Activated CD8-positive, alpha-beta memory T cell treated with anti-CD3 and anti-CD28 coated beads, Interleukin-2, amount 50 U/mL, for 48 hours (primary cell): Measurements from ENCODE around the gene SH3PXD2A.
"Not testable (repeated sequence)": the region's sequence is repeated elsewhere in the genome, so short reads cannot be mapped to it uniquely, and the experiment has no call there.

Experiments used
- DNase-seq: peaks from one replicate; pipeline ENCODE4 v3.0.0-alpha.2; 2020

The SH3PXD2A gene

GRCh38 chr10:103653581-103654037 lies 201.8 kb downstream of the SH3PXD2A start:
- DNase-seq = no peak

- no peak for DNase-seq
These were observed 202.6 kb downstream of the SH3PXD2A start for GRCh38 chr10:103652599-103653281.

DNA sequence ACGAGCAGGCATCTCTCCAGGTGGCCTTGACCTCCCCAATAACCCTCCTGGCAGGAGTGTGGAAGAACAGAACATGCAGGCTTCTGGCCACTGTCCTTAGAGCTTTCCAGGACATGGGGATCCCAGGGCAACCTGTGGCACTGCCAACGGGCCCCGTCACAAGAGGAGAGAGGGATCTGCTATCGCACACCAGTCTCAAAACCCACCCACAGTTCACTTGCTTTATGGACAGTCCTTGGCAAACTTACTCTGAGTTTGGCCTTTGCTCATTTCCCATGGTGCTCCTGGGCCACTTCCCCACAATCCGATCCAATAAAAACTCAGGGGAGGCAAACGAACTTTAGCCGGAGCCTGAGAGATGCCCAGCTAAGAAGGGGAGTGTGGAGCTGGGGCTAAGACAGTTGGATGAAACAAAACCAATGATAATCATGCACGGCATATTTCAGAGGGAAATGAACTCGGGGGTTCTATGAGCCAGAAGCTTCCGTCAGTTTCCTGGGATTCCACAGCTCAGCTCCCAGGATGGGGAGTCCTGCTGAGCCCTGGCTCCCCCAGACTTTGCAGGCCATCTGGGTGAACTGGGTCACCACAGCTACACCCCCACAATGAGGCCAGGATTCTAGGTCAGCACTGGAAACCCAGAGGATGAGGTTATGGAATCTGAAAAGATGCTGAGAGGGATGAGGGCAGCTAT lies 203.4 kb downstream of the SH3PXD2A start:
- no peak for DNase-seq

DNA sequence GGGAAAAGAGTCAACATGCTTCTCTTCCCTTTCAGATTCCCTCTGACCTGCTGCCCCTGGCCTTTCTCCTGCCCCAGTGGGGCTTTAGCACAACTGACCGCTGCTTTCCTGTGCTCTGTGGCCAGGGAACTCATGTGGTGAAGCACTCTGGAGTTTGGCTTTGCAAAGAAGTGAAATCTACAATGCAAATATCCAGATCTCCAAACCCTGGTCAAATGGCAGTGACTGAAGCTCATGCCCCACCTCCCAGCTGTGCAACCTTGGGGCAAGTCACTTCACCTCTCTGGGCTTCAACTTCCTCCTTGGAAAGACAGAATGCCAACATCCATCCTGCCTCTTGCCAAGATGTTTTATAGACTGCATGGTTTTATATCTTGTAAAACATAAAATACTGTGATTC lies 204.0 kb downstream of the SH3PXD2A start:
- DNase-seq = no peak

DNA sequence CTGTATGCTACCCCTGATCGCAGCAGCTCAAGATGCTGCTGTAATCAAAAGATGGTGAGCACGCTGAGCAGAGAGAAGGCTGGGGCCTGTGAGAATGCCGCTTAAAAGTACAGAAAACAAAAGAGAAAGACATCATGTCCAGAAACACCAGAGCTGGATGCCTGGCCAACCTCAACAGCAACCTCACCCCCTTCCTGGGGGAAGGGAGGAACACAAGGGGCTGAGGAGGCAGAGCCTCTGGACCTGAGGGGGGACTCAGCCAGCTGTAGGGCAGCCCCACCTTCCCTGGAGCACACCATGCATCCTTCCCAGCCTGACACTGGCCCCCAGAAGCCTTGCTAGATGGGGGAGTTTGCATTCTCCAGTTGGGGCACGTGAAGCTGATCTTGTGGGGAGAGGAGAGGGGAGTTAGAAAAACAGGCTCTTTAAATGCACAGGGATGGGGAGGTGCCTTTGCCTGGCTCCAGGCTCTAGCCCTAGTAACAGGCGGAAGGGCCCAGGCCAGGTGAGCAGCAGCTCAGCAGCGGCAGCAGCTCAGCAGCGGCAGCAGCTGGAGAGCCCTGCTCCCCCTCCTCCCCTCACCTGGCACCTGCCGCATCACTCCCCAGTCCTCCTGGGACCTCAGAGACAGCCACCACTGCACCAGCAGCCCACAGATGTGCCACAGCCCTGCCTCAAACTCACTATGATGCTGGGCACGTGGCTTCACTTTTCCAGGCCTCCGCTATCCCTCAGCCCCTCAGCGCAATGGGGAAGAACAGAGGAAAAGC lies 205.5 kb downstream of the SH3PXD2A start:
- DNase-seq = no peak

DNA sequence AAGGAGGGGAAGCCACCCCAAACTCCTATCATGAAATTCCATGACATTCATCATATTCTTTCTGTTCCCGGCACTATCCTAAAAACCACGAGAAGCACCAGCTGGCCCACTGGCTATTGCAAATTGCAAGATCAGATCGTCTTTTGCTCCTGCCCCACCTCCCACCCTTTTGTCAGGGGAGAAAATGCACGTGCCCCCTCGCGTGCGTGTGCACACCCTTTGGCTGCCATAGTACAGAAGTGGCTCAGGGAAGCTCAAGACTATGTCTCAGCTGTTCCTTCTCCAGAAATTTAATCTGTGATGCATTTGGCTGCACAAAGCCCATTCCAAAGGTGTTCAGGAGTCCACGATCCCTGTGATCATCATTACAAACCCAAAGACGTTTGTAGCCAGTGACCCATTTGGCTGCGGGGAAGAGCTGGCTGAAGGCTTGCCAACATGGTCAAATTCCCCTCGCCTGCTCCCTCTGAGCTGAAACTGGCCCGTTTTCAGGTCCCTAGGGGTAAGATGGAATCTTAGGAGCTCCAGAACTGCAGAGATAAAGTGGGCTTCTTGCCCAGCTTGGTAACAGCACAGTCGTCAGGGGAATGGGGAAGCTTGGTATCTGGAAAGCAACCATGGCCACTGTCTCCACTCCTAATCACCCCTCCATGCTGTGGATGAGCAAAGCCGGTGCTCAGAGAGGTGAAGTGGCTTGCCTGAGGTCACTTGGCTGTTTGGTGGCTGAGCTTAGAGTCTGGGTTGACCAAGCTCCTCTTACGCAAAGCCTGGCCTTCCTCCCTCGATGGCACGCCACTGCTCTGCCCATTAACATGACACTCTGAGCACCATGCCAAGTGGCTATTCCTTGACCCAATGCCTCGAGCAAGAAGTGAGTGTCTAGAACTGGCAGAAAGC lies 206.5 kb downstream of the SH3PXD2A start:
- DNase-seq = no peak

DNA sequence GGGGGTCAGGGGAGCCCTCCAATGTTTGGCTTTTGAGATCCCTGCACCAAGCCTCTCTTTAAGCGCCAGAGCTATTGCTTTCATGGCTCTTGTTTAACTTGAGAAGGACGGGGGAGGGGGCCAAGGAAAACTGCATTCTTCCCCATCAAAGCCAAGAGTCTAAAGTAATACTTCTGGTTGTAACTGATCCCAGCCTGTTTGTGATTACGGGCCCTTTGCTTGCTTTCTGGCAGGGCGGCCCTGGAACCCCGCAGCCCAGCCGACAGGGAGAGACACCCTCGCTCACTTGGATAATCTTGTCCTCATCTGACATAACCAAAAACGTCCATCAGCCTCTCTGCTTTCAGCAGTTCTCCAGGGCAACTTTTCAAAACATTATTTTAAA lies 207.1 kb downstream of the SH3PXD2A start:
- DNase-seq = no peak

DNA sequence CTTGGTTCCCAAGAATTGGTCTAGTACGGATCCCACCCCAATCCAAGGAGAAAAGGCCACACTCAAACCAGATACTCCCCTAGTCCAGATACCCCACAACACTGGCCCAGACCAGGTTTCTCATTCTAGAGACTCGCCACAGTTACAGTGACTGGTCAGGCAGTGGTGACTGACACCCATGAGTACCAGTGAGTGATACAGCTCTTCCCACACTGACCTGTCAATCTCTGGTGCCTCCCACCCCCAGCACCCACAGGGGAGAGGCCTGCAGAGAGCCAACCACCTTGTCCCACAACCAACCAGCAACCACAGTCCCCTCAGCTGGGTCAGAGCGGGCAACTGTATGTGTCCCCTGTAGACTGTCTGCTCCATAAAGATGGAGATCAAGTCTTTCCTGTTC lies 209.1 kb downstream of the SH3PXD2A start:
- no peak for DNase-seq

DNA sequence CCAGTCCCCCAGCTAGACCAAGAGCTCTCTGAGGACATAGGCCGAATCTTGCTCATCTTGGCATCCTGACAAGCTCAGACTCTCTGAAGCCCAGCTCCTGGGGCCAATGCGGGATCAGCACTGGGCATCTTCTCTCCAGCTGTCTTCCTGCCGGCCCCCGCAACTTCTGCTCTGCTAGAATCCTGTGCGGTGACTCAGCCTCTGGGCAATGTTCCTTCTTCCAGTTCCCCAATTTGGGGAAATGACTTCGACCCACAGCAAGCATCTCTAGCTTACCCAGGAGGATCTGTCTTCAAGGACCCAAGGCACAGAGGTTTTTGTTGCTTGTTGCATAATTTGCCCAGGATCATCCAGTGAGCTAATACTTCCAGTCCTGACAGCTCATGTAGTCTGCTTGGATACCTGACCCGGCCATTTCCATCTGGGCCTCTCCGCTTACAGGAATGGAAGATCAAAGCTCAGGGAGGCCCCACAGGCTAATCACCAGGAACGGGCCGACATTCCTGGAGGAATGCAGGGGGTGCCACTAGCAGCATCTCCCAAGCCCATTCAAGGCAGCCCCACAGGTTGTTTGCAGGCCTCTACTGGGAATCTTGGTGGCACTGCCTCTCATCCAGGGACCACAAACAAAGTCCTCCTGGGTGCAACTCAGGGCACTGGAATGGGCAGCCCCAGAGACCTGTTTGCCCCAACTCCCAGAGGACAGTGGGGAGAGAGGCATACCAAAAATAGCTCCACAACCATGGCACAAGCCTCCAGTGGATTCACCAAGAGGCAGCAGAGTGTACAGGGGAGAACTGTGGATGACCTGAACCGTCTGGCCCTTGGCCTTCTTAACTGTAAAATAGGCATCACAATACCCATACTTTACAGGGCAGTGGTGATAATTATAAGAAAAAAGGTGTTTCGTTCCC lies 210.0 kb downstream of the SH3PXD2A start:
- no peak for DNase-seq

DNA sequence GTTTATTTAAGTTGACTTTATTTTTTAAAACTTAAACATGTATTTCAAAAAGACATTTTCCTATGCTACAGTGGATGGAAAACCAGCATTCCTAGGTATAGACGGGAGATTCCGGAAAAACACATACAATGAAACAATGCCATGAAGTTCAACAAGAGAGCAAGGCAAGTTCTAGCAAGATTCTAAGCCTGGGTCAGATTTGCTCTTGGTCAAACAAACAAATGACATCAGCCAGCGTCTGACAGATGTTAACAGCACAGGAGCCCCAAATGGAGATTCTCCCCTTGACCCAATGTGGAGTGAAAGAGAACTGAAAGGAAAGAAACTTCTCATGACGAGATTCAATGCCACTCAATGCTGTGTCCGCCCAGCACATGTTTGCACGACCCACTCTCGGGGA lies 212.0 kb downstream of the SH3PXD2A start:
- no peak for DNase-seq

DNA sequence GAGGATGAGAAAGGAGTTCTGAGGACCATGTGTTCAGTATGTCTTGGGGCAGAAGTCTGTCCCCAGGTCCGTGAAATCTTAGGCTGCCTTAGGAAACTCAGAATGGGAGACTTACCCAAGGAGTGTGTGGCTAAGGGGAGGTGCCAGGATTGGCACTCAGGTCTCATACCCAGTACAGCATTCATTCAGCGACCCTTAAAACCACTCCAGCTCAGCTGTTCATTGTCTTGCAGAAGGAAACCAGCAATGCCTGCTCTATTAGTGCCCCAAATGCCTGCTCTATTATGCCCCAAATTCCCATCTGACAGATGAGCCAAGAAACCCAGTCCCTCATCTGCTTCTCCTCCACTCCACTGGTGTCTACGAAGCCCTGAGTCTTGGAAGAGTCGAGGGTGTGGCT lies 214.1 kb downstream of the SH3PXD2A start:
- no peak for DNase-seq

DNA sequence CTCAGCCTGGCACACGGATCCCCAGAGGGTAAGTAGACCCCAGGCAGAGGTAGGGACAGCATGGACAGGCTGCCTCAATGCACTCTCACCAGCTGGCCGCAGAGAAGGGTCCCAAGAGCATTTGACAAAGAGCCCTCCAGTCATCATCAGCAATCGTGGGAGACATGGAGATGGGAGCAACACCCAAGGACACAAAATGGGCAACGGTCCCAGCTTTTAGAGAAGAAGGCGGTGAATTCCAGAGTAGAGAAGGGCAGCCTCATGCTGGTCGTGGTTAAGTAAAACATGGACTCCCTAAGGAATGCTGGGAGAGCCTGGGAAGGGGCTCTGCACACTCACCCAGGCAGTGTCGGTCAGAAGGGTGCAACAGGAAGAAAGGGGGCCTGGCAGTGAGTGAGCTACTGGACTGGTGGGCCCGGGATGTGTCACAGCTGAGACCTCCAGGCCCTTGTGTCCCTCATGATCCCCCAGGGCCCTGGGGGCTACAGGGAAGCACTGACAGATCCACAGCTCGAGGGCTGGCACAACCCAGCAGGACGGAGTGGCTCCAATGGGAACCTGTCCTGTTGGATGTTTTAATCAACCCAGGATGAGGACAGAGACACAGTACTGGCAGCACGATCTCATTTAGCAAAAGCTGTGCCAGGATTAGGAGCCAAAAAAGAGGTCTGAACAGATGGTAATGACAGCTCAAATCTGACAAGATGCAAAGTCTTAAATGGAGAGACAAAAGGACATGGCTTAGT lies 214.8 kb downstream of the SH3PXD2A start:
- no peak for DNase-seq

GRCh38 chr10:103638948-103639347 lies 216.4 kb downstream of the SH3PXD2A start:
- no peak for DNase-seq

DNA sequence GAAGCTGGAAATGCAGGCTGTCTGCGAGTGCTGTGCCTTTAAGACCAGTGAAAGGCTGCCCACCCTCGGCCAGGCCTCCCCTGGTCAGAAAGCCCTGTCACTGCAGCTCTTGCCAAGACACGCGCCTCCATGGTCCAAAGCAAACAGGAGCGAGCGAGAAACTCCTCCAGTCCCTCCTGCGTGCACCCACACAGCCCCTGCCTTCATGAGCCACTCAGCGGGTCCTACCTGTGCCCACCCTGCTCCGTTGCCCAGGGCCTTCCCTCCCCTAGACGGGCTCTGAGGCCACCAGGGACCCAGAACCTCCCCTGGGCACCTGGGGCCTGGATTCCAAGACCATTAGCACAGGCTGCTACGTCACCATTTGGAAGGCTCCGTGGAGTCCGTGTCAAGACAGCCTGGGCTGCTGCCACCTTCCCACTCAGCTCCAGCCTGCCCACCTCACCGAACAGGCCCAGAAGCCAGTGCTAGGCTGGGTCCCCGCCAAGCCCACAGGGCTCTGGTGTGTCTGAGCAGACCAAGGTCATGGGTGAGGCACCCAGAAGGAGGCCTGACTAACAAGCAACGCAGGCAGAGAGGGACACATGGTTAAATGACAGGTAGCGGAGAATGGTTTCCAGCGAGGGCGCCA lies 217.3 kb downstream of the SH3PXD2A start:
- DNase-seq = no peak

DNA sequence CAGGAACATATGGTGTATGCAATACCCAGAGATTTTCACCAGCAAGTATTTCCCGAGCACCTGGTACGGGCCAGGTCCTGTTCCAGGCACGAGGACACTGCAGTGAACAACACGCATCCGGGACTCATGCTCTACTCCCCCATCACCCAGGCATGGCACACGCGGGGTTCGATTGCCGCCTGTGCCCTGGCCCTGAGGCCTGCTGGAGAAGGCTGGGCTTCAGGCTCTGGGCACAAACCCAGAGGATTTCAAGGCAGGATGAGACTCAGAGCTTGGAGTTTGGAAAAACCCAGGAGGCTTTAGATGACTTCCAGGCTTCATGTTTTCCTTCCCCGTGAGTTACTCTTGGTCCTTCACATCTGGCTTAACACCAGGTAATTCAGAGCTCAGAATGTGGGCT lies 218.4 kb downstream of the SH3PXD2A start:
- no peak for DNase-seq

- DNase-seq = no peak
These were observed 218.9 kb downstream of the SH3PXD2A start for GRCh38 chr10:103636492-103636891.

GRCh38 chr10:103635580-103635979 lies 219.8 kb downstream of the SH3PXD2A start:
- DNase-seq = no peak

- no peak for DNase-seq
These were observed 221.5 kb downstream of the SH3PXD2A start for GRCh38 chr10:103633846-103634245.

GRCh38 chr10:103632871-103633270 lies 222.5 kb downstream of the SH3PXD2A start:
- DNase-seq = not testable (repeated sequence)

- no peak for DNase-seq
These were observed 223.1 kb downstream of the SH3PXD2A start for GRCh38 chr10:103632247-103632642.
